Naive thymus-derived CD4-positive, alpha-beta T cell (primary cell): ENCODE results near the gene CXXC5. TPM values are rescaled to one million over a fixed set of nuclear protein-coding genes. Genes with fewer than 3 reads are reported as not detected.

ENCODE experiments used
- ATAC-seq: fragments of 150-1000 bp; cut with Tn5 transposase; 2 replicates; pipeline ENCODE4 v1.10.0; 2021; ENCODE audit warnings: mild to moderate bottlenecking, moderate library complexity
- CTCF ChIA-PET: fragments of 350-600 bp; sonication (Branson Sonifier 250); formaldehyde crosslinking; loops from one replicate; lab custom pipeline; 2021; ENCODE audit warnings: antibody characterized with exemption; lab: Charles Lee
- POLR2A ChIA-PET: fragments of 350-600 bp; sonication (Branson Sonifier 250); formaldehyde crosslinking; loops from one replicate; lab custom pipeline; 2021; ENCODE audit warnings: antibody characterized with exemption, inconsistent platforms; lab: Charles Lee
- DNase-seq, 9 donors: peaks; one replicate each; pipeline versions ENCODE4 v3.0.0 to v3.0.0-alpha.2; 2020 to 2022; ENCODE audit warnings: mixed read lengths in 1 of 9
- H3K27ac ChIP-seq: one replicate; pipeline ENCODE4 v1.7.0; 2013; ENCODE audit warnings: mild to moderate bottlenecking, low read depth, low read length, moderate library complexity
- H3K27me3 ChIP-seq, 2 donors: one replicate each; pipeline ENCODE4 v1.7.0; 2013; ENCODE audit warnings: low read length in 2 of 2, mild to moderate bottlenecking in 2 of 2, moderate library complexity in 2 of 2; ENCODE audit not compliant: control insufficient read depth in 2 of 2, insufficient read depth in 2 of 2
- H3K36me3 ChIP-seq, 3 experiments: 1 replicate in 2 of 3; 2 replicates in 1 of 3; pipeline ENCODE4 v1.7.0; 2013; ENCODE audit warnings: low read length in 3 of 3, mild to moderate bottlenecking in 3 of 3, moderate library complexity in 1 of 3; ENCODE audit not compliant: insufficient read depth in 3 of 3, control insufficient read depth in 2 of 3
- H3K4me1 ChIP-seq, 2 donors: one replicate each; pipeline ENCODE4 v1.7.0; 2013; ENCODE audit warnings: low read length in 2 of 2, mild to moderate bottlenecking in 2 of 2, moderate library complexity in 1 of 2; ENCODE audit not compliant: control insufficient read depth in 2 of 2, insufficient read depth in 2 of 2
- H3K4me3 ChIP-seq: 2 replicates; pipeline ENCODE4 v1.7.0; 2013; ENCODE audit warnings: mild to moderate bottlenecking, low read length
- H3K9me3 ChIP-seq, 3 experiments: 1 replicate in 2 of 3; 2 replicates in 1 of 3; pipeline ENCODE4 v1.7.0; 2013; ENCODE audit warnings: low read length in 3 of 3; ENCODE audit not compliant: control insufficient read depth in 2 of 3
- H3K27ac Mint-ChIP-seq, 9 donors: one replicate each; pipeline ENCODE4 v1.8.0; 2020 to 2022; ENCODE audit warnings: mixed read lengths in 9 of 9, mild to moderate bottlenecking in 8 of 9, moderate library complexity in 5 of 9, inconsistent platforms in 2 of 9
- H3K27me3 Mint-ChIP-seq, 5 donors: one replicate each; pipeline ENCODE4 v1.8.0; 2021 to 2022; ENCODE audit warnings: mixed read lengths in 5 of 5, mild to moderate bottlenecking in 1 of 5
- H3K36me3 Mint-ChIP-seq, 5 donors: one replicate each; pipeline ENCODE4 v1.8.0; 2020 to 2022; ENCODE audit warnings: mixed read lengths in 5 of 5, mild to moderate bottlenecking in 3 of 5, inconsistent platforms in 1 of 5
- H3K4me1 Mint-ChIP-seq, 7 donors: one replicate each; pipeline ENCODE4 v1.8.0; 2020 to 2022; ENCODE audit warnings: mixed read lengths in 7 of 7, mild to moderate bottlenecking in 3 of 7, inconsistent platforms in 1 of 7
- H3K4me3 Mint-ChIP-seq, 10 donors: one replicate each; pipeline ENCODE4 v1.8.0; 2020 to 2022; ENCODE audit warnings: mild to moderate bottlenecking in 10 of 10, mixed read lengths in 10 of 10, moderate library complexity in 6 of 10, inconsistent platforms in 2 of 10
- H3K9me3 Mint-ChIP-seq, 11 donors: one replicate each; pipeline ENCODE4 v1.8.0; 2020 to 2022; ENCODE audit warnings: mixed read lengths in 11 of 11, mild to moderate bottlenecking in 4 of 11, inconsistent platforms in 1 of 11, moderate library complexity in 1 of 11
- intact Hi-C, 2 donors: fragments of 100-400 bp; cut with micrococcal nuclease; formaldehyde crosslinking; loops; one replicate each; pipeline ENCODE4 v1.15.1; 2023
- polyA plus RNA-seq, 2 donors: library from polyadenylated mRNA; unstranded; fragments of 300-500 nt; fragmentation: Illumina TruSeq; gene quantifications; one replicate each; pipeline ENCODE4 v1.2.3, GENCODE V29; 2021
- total RNA-seq, 6 experiments: library from RNA in 5 of 6; stranded (reverse) in 5 of 6; gene quantifications; 1 replicate in 5 of 6; 2 replicates in 1 of 6; pipeline ENCODE4 v1.2.3 and lab custom pipeline; 2021 to 2026

Gene CXXC5
- total and polyA plus RNA-seq, 7 experiments from 2014 or later = 0.73 to 21.4 (median 2.2) TPM

- ChIA-PET CTCF (interaction anchor here (0.7 to 3.8 kb wide), 2 partner anchors 11 to 54 kb away, joined by 3 to 41 read pairs; no protein-coding TSS in a partner anchor), POLR2A (no interaction called here)
- intact Hi-C loops = no loop called here
- DNase-seq (no peak), ATAC-seq (no peak)
- Mint-ChIP-seq H3K27me3 (peaks cover 0 to 17% (median 0%) of the 10 kb centered on the region in 5 donors), H3K9me3 (no peaks in the 10 kb centered on the region), H3K4me3 (no peak overlapping the region), H3K36me3 (peaks cover 0 to 2% (median 0%) of the 10 kb centered on the region in 5 donors), H3K27ac (no peak overlapping the region), H3K4me1 (peaks cover 6 to 29% (median 10%) of the 10 kb centered on the region in 7 donors)
- no peaks in the 10 kb centered on the region for H3K36me3 ChIP-seq
- no peaks in the 10 kb centered on the region for H3K27me3 ChIP-seq
- H3K27ac ChIP-seq = no peak overlapping the region
- H3K4me3 ChIP-seq = no peak overlapping the region
- no peaks in the 10 kb centered on the region for H3K4me1 ChIP-seq
- H3K9me3 ChIP-seq = no peaks in the 10 kb centered on the region
Measured at GRCh38 chr5:139688088-139688702, 40.0 kb downstream of the CXXC5 start.

DNA sequence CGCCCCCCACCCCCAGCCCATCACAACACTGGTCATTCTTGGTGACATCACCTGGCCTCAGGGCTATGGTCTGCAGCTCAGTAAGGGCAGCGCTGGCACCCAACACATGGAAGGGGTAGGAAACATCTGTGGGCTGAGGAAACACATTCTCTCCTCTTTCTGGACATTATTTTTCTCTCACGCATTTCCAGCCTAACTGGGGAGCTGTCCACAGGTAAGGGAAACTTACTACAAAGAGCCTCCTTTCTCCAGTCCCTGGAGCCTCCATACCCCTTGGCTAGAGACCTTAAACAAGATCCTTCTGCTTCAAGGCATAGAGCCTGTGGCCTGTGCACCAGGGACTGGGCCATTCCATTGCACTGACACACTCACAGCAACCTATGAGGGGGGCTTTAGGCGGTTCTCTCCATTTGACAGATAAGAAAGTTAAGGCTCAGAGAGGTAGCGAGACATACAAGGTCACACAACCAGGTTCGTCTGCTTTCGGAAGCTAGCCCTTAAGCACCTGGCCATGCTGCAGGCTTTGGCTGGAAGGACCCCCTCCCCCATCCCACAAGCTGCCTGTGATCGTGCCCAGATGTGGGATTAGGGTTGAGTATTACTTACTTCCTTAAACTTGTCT is 40.7 kb downstream of the CXXC5 start:
- H3K4me3 ChIP-seq = no peak overlapping the region
- POLR2A ChIA-PET = no interaction called here
- no peak overlapping the region for H3K4me3 Mint-ChIP-seq
- ATAC-seq (no peak), DNase-seq (no peak)
- no peaks in the 10 kb centered on the region for H3K4me1 ChIP-seq
- no peaks in the 10 kb centered on the region for H3K9me3 Mint-ChIP-seq
- no peaks in the 10 kb centered on the region for H3K9me3 ChIP-seq
- no peak overlapping the region for H3K27ac ChIP-seq
- no peaks in the 10 kb centered on the region for H3K27me3 ChIP-seq
- peaks cover 0 to 17% (median 0%) of the 10 kb centered on the region in 5 donors for H3K27me3 Mint-ChIP-seq
- H3K36me3 ChIP-seq = no peaks in the 10 kb centered on the region
- CTCF ChIA-PET = interaction anchor here (0.6 to 3.8 kb wide), 4 partner anchors 50 to 274 kb away, joined by 3 to 41 read pairs (median 3); no protein-coding TSS in a partner anchor
- H3K27ac Mint-ChIP-seq = no peak overlapping the region
- intact Hi-C loops = no loop called here
- H3K36me3 Mint-ChIP-seq = no peaks in the 10 kb centered on the region
- H3K4me1 Mint-ChIP-seq = peaks cover 6 to 24% (median 8%) of the 10 kb centered on the region in 7 donors

DNA sequence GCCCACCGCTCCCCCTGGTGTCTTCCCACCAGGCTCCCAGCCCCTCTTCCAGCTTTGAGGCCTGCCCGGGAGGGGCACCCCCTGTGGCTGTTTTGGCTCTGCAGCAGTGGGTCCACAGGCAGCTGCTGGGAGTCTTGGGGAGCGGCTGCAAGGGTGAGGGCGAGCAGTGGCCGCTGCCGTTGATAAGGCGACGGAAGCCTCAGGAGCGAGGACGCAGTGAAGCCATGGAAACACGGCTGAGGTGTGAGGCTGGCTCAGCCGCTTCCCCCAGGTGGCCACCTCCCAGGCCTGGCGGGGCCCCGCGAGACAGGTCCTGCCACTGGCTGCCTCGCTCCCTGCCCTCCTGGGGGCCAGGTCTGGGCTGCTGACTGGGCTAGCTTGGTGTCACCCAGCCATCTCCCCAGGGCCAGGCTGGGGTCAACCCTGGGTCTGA is 41.5 kb downstream of the CXXC5 start:
- no peak overlapping the region for H3K4me3 Mint-ChIP-seq
- DNase-seq = no peak
- H3K27me3 Mint-ChIP-seq = peaks cover 0 to 17% (median 0%) of the 10 kb centered on the region in 5 donors
- ChIA-PET CTCF (interaction anchor here (0.6 to 3.8 kb wide), 7 partner anchors 22 to 367 kb away, joined by 3 to 41 read pairs (median 3); no protein-coding TSS in a partner anchor), POLR2A (interaction anchor here (0.7 to 1.0 kb wide), 2 partner anchors 101 to 172 kb away, joined by 3 read pairs; no protein-coding TSS in a partner anchor)
- intact Hi-C loops = loop anchor here (1.0 to 5.0 kb wide), 6 partner anchors 56 to 402 kb away; no protein-coding TSS in a partner anchor
- Histone ChIP-seq H3K9me3 (no peaks in the 10 kb centered on the region), H3K27ac (no peak overlapping the region), H3K4me1 (no peaks in the 10 kb centered on the region), H3K27me3 (no peaks in the 10 kb centered on the region), H3K36me3 (no peaks in the 10 kb centered on the region), H3K4me3 (no peak overlapping the region)
- no peaks in the 10 kb centered on the region for H3K9me3 Mint-ChIP-seq
- peak; percentile 31 for ATAC-seq
- no peak overlapping the region for H3K27ac Mint-ChIP-seq
- peaks cover 3 to 17% (median 6%) of the 10 kb centered on the region in 7 donors for H3K4me1 Mint-ChIP-seq
- H3K36me3 Mint-ChIP-seq = no peaks in the 10 kb centered on the region

GRCh38 chr5:139690064-139690802 is 42.1 kb downstream of the CXXC5 start:
- no peaks in the 10 kb centered on the region for H3K27me3 ChIP-seq
- no peak overlapping the region for H3K4me3 ChIP-seq
- H3K4me1 ChIP-seq = no peaks in the 10 kb centered on the region
- Mint-ChIP-seq H3K4me3 (no peak overlapping the region), H3K27ac (no peak overlapping the region), H3K36me3 (no peaks in the 10 kb centered on the region), H3K27me3 (peaks cover 0 to 17% (median 0%) of the 10 kb centered on the region in 5 donors), H3K9me3 (no peaks in the 10 kb centered on the region), H3K4me1 (peaks cover 3 to 17% (median 6%) of the 10 kb centered on the region in 7 donors)
- POLR2A ChIA-PET = interaction anchor here (0.7 to 1.0 kb wide), 2 partner anchors 101 to 173 kb away, joined by 3 read pairs; no protein-coding TSS in a partner anchor
- H3K27ac ChIP-seq = no peak overlapping the region
- ATAC-seq (peak; percentile 59), DNase-seq (peak in 2 of 9 donors; percentile 26 to 27)
- intact Hi-C loops = loop anchor here (1.0 to 5.0 kb wide), 6 partner anchors 57 to 403 kb away; no protein-coding TSS in a partner anchor
- no peaks in the 10 kb centered on the region for H3K9me3 ChIP-seq
- H3K36me3 ChIP-seq = no peaks in the 10 kb centered on the region
- CTCF ChIA-PET = interaction anchor here (0.6 to 3.8 kb wide), 7 partner anchors 21 to 367 kb away, joined by 3 to 41 read pairs (median 3); no protein-coding TSS in a partner anchor

- peaks cover under 1 to 16% (median 1%) of the 10 kb centered on the region in 7 donors for H3K4me1 Mint-ChIP-seq
- H3K9me3 ChIP-seq = no peaks in the 10 kb centered on the region
- no peak overlapping the region for H3K4me3 ChIP-seq
- CTCF ChIA-PET = interaction anchor here (0.6 to 3.8 kb wide), 3 partner anchors 56 to 232 kb away, joined by 3 to 41 read pairs (median 7); no protein-coding TSS in a partner anchor
- DNase-seq (no peak), ATAC-seq (no peak)
- H3K27me3 ChIP-seq = no peaks in the 10 kb centered on the region
- H3K27ac ChIP-seq = no peak overlapping the region
- POLR2A ChIA-PET = interaction anchor here (0.6 kb wide), 1 partner anchor 20 kb away, joined by 3 read pairs; no protein-coding TSS in a partner anchor
- no peaks in the 10 kb centered on the region for H3K36me3 ChIP-seq
- intact Hi-C loops = loop anchor here (1.0 to 5.0 kb wide), 6 partner anchors 58 to 404 kb away; no protein-coding TSS in a partner anchor
- no peaks in the 10 kb centered on the region for H3K4me1 ChIP-seq
- H3K4me3 Mint-ChIP-seq = no peak overlapping the region
- peaks cover 0 to 18% (median 0%) of the 10 kb centered on the region in 5 donors for H3K27me3 Mint-ChIP-seq
- no peak overlapping the region for H3K27ac Mint-ChIP-seq
- peaks cover 0 to 1% (median 0%) of the 10 kb centered on the region in 11 donors for H3K9me3 Mint-ChIP-seq
- H3K36me3 Mint-ChIP-seq = no peaks in the 10 kb centered on the region
Measured at GRCh38 chr5:139690803-139691629, 42.9 kb downstream of the CXXC5 start.
